Loucy (cell line): Measurements from ENCODE around the gene RHOH.

Experiments used
- H2AFZ ChIP-seq: fragments of 200-600 bp; sonication (generic); 2 replicates; pipeline ENCODE4 v1.6.0; 2016; ENCODE audit warnings: antibody characterized with exemption, mild to moderate bottlenecking, low read length, moderate library complexity
- H3F3A ChIP-seq: fragments of 200-600 bp; 2 replicates; pipeline ENCODE4 v1.6.0; 2016; ENCODE audit warnings: antibody characterized with exemption, low read depth, mild to moderate bottlenecking
- H3K27me3 ChIP-seq: fragments of 200-600 bp; sonication (generic); 2 replicates; pipeline ENCODE4 v1.6.1; 2014; ENCODE audit warnings: low read length, mild to moderate bottlenecking; ENCODE audit not compliant: insufficient read depth, poor library complexity, severe bottlenecking
- H3K36me3 ChIP-seq: fragments of 200-600 bp; sonication (generic); 2 replicates; pipeline ENCODE4 v1.6.1; 2016; ENCODE audit warnings: low read length; ENCODE audit not compliant: insufficient read depth
- H3K4me1 ChIP-seq: fragments of 200-600 bp; sonication (generic); 2 replicates; pipeline ENCODE4 v1.5.1; 2014; ENCODE audit warnings: low read length, mild to moderate bottlenecking; ENCODE audit not compliant: insufficient read depth, poor library complexity, severe bottlenecking
- H3K4me2 ChIP-seq: fragments of 200-600 bp; sonication (generic); 2 replicates; pipeline ENCODE4 v1.6.0; 2014; ENCODE audit warnings: antibody characterized with exemption, low read length, low read depth, mild to moderate bottlenecking; ENCODE audit not compliant: poor library complexity, severe bottlenecking
- H3K4me3 ChIP-seq: fragments of 200-600 bp; sonication (generic); 2 replicates; pipeline ENCODE4 v1.5.1; 2014; ENCODE audit warnings: low read length, mild to moderate bottlenecking, mixed read lengths; ENCODE audit not compliant: poor library complexity, severe bottlenecking
- H3K79me2 ChIP-seq: fragments of 200-600 bp; sonication (generic); 2 replicates; pipeline ENCODE4 v1.6.1; 2014; ENCODE audit warnings: low read length; ENCODE audit not compliant: insufficient read depth
- H3K9ac ChIP-seq: fragments of 200-600 bp; sonication (generic); 2 replicates; pipeline ENCODE4 v1.6.0; 2014; ENCODE audit warnings: mild to moderate bottlenecking, low read depth, low read length, moderate library complexity; ENCODE audit not compliant: poor library complexity, severe bottlenecking
- H3K9me2 ChIP-seq: fragments of 200-600 bp; sonication (generic); replicated peaks from 2 replicates; pipeline ENCODE4 v1.6.1; 2016; ENCODE audit warnings: low read depth, low read length, mixed read lengths
- H3K9me3 ChIP-seq: fragments of 200-600 bp; sonication (generic); 2 replicates; pipeline ENCODE4 v1.6.1; 2014; ENCODE audit warnings: mild to moderate bottlenecking, antibody characterized with exemption, low read length, low read depth; ENCODE audit not compliant: insufficient read depth
- H4K20me1 ChIP-seq: fragments of 200-600 bp; sonication (generic); 2 replicates; pipeline ENCODE4 v1.6.0; 2014; ENCODE audit warnings: antibody characterized with exemption, low read length, mild to moderate bottlenecking; ENCODE audit not compliant: insufficient read depth, poor library complexity, severe bottlenecking
- CTCF ChIP-seq: fragments of 200-600 bp; sonication (generic); conservative IDR thresholded peaks from 2 replicates; pipeline ENCODE4 v1.5.1; 2014; ENCODE audit warnings: mild to moderate bottlenecking, antibody characterized with exemption, low read length
- EZH2phosphoT487 ChIP-seq: fragments of 200-600 bp; IDR thresholded peaks from 2 replicates; pipeline ENCODE4 v1.6.1; 2018; ENCODE audit warnings: antibody characterized with exemption, mild to moderate bottlenecking, moderate library complexity, borderline replicate concordance

The RHOH gene

GRCh38 chr4:40261231-40262076 lies 64.6 kb downstream of the RHOH start:
- H3K4me3 ChIP-seq, result no peak overlapping the region
- H3K4me2 ChIP-seq, result no peak overlapping the region
- H4K20me1 ChIP-seq, result no peaks in the 10 kb centered on the region
- no peaks in the 10 kb centered on the region for H3F3A ChIP-seq
- H3K9me2 ChIP-seq, result no peaks in the 10 kb centered on the region
- no peaks in the 10 kb centered on the region for H3K9me3 ChIP-seq
- H3K9ac ChIP-seq, result no peak overlapping the region
- no peaks in the 10 kb centered on the region for H3K36me3 ChIP-seq
- TF ChIP-seq CTCF (no peak), EZH2phosphoT487 (no peak)
- peaks cover 31% of the 10 kb centered on the region for H3K4me1 ChIP-seq
- no peak overlapping the region for H2AFZ ChIP-seq
- H3K79me2 ChIP-seq, result no peaks in the 10 kb centered on the region
- no peaks in the 10 kb centered on the region for H3K27me3 ChIP-seq

DNA sequence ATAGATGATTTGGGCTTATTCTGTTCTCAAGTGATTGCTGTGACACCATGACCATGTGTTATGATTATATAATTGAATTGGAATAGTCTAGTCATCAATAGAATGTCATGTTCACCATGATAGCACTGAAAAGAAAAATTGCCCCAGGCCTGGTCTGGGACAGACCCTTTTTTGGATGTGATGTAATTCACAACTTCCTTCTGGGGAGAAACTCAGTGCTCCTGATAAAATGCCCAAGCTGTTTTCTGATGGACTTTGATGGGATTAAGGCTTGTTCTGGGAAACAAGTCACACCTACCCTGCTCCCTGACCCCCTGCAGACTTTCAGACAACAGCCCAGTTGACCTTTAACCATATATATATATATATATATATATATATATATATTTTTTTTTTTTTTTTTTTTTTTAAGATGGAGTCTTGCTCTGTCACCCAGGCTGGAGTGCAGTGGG lies 65.3 kb downstream of the RHOH start:
- H3F3A ChIP-seq, result no peaks in the 10 kb centered on the region
- no peak overlapping the region for H3K4me3 ChIP-seq
- no peak overlapping the region for H3K9ac ChIP-seq
- no peak overlapping the region for H2AFZ ChIP-seq
- H3K79me2 ChIP-seq, result no peaks in the 10 kb centered on the region
- peaks cover 33% of the 10 kb centered on the region for H3K4me1 ChIP-seq
- no peak overlapping the region for H3K4me2 ChIP-seq
- no peaks in the 10 kb centered on the region for H3K36me3 ChIP-seq
- H3K9me2 ChIP-seq, result no peaks in the 10 kb centered on the region
- no peaks in the 10 kb centered on the region for H3K27me3 ChIP-seq
- H4K20me1 ChIP-seq, result no peaks in the 10 kb centered on the region
- no peaks in the 10 kb centered on the region for H3K9me3 ChIP-seq
- TF ChIP-seq CTCF, result no peak
- TF ChIP-seq EZH2phosphoT487, result no peak

DNA sequence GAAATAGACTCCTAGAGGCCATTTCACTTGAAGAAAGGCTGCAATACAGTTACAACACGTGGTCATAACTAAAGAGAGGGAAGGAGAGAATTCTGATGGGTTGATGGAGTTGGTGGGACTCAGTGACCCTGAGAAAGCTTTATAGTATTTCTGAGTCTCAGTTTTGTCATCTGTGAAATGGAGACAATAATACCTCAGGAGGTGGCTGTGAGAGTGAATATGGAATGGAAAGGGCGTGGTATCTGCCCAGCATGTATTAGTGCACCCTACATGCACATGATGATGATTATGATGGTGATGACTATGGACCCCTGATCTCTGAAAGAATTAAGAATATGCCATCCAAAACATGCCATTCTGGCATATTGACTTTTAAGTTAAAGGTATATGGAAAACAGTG lies 66.0 kb downstream of the RHOH start:
- Histone ChIP-seq H2AFZ (no peak overlapping the region), H3K4me1 (peaks cover 32% of the 10 kb centered on the region), H3K27me3 (no peaks in the 10 kb centered on the region), H3K79me2 (no peaks in the 10 kb centered on the region), H3K9me2 (no peaks in the 10 kb centered on the region), H3K9ac (no peak overlapping the region), H3K36me3 (no peaks in the 10 kb centered on the region), H3K4me3 (no peak overlapping the region), H3F3A (no peaks in the 10 kb centered on the region), H4K20me1 (no peaks in the 10 kb centered on the region), H3K9me3 (no peaks in the 10 kb centered on the region), H3K4me2 (no peak overlapping the region)
- TF ChIP-seq EZH2phosphoT487, result no peak
- TF ChIP-seq CTCF, result no peak
